GM23338 (cell line): Measurements from ENCODE around the gene FRMPD1. TPM values are rescaled to one million over a fixed set of nuclear protein-coding genes. Genes with fewer than 3 reads are reported as not detected.

ENCODE experiments used
- ATAC-seq: fragments of 200-7000 bp; cut with Tn5 transposase; 3 replicates; pipeline ENCODE4 v1.9.1; 2020
- DNase-seq: peaks from one replicate; pipeline ENCODE4 v3.0.0-alpha.2; 2015; ENCODE audit warnings: low spot score
- H2AFZ ChIP-seq: fragments of 200-600 bp; sonication (generic); 2 replicates; pipeline ENCODE4 v1.8.0; 2016; ENCODE audit warnings: antibody characterized with exemption, mild to moderate bottlenecking, moderate library complexity
- H3F3A ChIP-seq: fragments of 200-600 bp; sonication (generic); replicated peaks from 2 replicates; pipeline ENCODE4 v1.8.0; 2017; ENCODE audit warnings: antibody characterized with exemption, mixed run types, low read depth
- H3K27ac ChIP-seq: fragments of 200-600 bp; sonication (generic); 2 replicates; pipeline ENCODE4 v1.6.1; 2016; ENCODE audit warnings: low read depth
- H3K27me3 ChIP-seq: fragments of 200-600 bp; sonication (generic); 2 replicates; pipeline ENCODE4 v1.8.0; 2016; ENCODE audit warnings: mild to moderate bottlenecking, mixed run types, moderate library complexity; ENCODE audit not compliant: insufficient read depth
- H3K36me3 ChIP-seq: fragments of 200-600 bp; sonication (generic); 2 replicates; pipeline ENCODE4 v1.8.0; 2016; ENCODE audit warnings: mild to moderate bottlenecking; ENCODE audit not compliant: insufficient read depth
- H3K4me1 ChIP-seq: fragments of 200-600 bp; sonication (generic); 2 replicates; pipeline ENCODE4 v1.8.0; 2016; ENCODE audit warnings: mild to moderate bottlenecking, moderate library complexity; ENCODE audit not compliant: insufficient read depth
- H3K4me2 ChIP-seq: fragments of 200-600 bp; sonication (generic); 2 replicates; pipeline ENCODE4 v1.7.1; 2017; ENCODE audit warnings: mixed run types
- H3K4me3 ChIP-seq: fragments of 200-600 bp; sonication (generic); 2 replicates; pipeline ENCODE4 v1.6.1; 2016; ENCODE audit warnings: mixed run types
- H3K79me2 ChIP-seq: fragments of 200-600 bp; sonication (generic); replicated peaks from 2 replicates; pipeline ENCODE4 v1.8.0; 2017; ENCODE audit warnings: mild to moderate bottlenecking; ENCODE audit not compliant: insufficient read depth
- H3K9me2 ChIP-seq: fragments of 200-600 bp; sonication (generic); 2 replicates; pipeline ENCODE4 v1.8.0; 2017; ENCODE audit not compliant: insufficient read depth
- H4K20me1 ChIP-seq: fragments of 200-600 bp; sonication (generic); replicated peaks from 2 replicates; pipeline ENCODE4 v1.8.0; 2017; ENCODE audit warnings: mild to moderate bottlenecking; ENCODE audit not compliant: insufficient read depth
- H3K27ac Mint-ChIP-seq: 2 replicates; pipeline ENCODE4 v1.8.0; 2020; ENCODE audit warnings: inconsistent platforms, mild to moderate bottlenecking, moderate library complexity, mixed read lengths
- H3K27me3 Mint-ChIP-seq: 3 replicates; pipeline ENCODE4 v1.8.0; 2022; ENCODE audit warnings: low read depth, mild to moderate bottlenecking, moderate library complexity, mixed read lengths, inconsistent platforms; ENCODE audit not compliant: insufficient read depth, poor library complexity
- H3K36me3 Mint-ChIP-seq: 3 replicates; pipeline ENCODE4 v1.8.0; 2021; ENCODE audit warnings: low read depth, mild to moderate bottlenecking, inconsistent platforms, moderate library complexity, mixed read lengths
- H3K4me1 Mint-ChIP-seq: 3 replicates; pipeline ENCODE4 v1.8.0; 2020; ENCODE audit warnings: mild to moderate bottlenecking, inconsistent platforms, mixed read lengths
- H3K4me3 Mint-ChIP-seq: 3 replicates; pipeline ENCODE4 v1.8.0; 2021; ENCODE audit warnings: moderate library complexity, mild to moderate bottlenecking, inconsistent platforms, mixed read lengths
- H3K9me3 Mint-ChIP-seq: 3 replicates; pipeline ENCODE4 v1.8.0; 2020; ENCODE audit warnings: moderate library complexity, mild to moderate bottlenecking, inconsistent platforms, mixed read lengths
- CREB1 ChIP-seq: fragments of 250-450 bp; sonication (Bioruptor Pico); IDR thresholded peaks from 2 replicates; pipeline ENCODE4 v1.5.0; 2020; ENCODE audit warnings: low read depth, mild to moderate bottlenecking, moderate library complexity
- CTCF ChIP-seq, 2 experiments: fragments of 200-600 bp in 1 of 2; sonication (generic) in 1 of 2; conservative IDR thresholded peaks; 2 replicates each; pipeline versions ENCODE4 v1.5.1 to v1.6.1; 2016 to 2017; ENCODE audit warnings: antibody characterized with exemption in 2 of 2, low read depth in 2 of 2, mild to moderate bottlenecking in 2 of 2, moderate library complexity in 1 of 2
- EZH2 ChIP-seq: fragments of 200-600 bp; sonication (generic); IDR thresholded peaks from one replicate; pipeline ENCODE4 v1.8.0; 2017; ENCODE audit warnings: antibody characterized with exemption, mild to moderate bottlenecking, low read depth; ENCODE audit not compliant: unreplicated experiment
- POLR2AphosphoS5 ChIP-seq: IDR thresholded peaks from 2 replicates; pipeline ENCODE4 v1.6.1; 2016; ENCODE audit warnings: antibody characterized with exemption, low read depth
- REST ChIP-seq: IDR thresholded peaks from one replicate; pipeline ENCODE4 v1.6.1; 2018; ENCODE audit warnings: antibody characterized with exemption; ENCODE audit not compliant: unreplicated experiment
- STAT1 ChIP-seq: IDR thresholded peaks from one replicate; pipeline ENCODE4 v1.6.1; 2016; ENCODE audit warnings: antibody characterized with exemption; ENCODE audit not compliant: unreplicated experiment
- ZNF114 ChIP-seq: fragments of 250-450 bp; sonication (Bioruptor Pico); IDR thresholded peaks from 2 replicates; pipeline ENCODE4 v1.5.0; 2020; ENCODE audit warnings: mild to moderate bottlenecking, moderate library complexity
- ZNF462 ChIP-seq: fragments of 250-450 bp; sonication (Bioruptor Pico); IDR thresholded peaks from 2 replicates; pipeline ENCODE4 v1.5.0; 2020; ENCODE audit warnings: mild to moderate bottlenecking, moderate library complexity
- polyA plus RNA-seq: library from polyadenylated mRNA; unstranded; fragments of >200 nt; fragmentation: Nextera tagmentation; extraction: Ambion mirVana; gene quantifications from 2 replicates; pipeline ENCODE4 v1.2.1, GENCODE V29; 2016
- total RNA-seq: library from RNA; depleted of rRNA; stranded (reverse); fragments of >200 nt; shearing (Covaris generic); gene quantifications from 2 replicates; pipeline ENCODE4 v1.2.3, GENCODE V29; 2014

The FRMPD1 gene
- total and polyA plus RNA-seq, 2 experiments from 2014 or later = 0.23 to 0.63 TPM

GRCh38 chr9:37624073-37624472, 26.7 kb upstream of the FRMPD1 start (continued):
- TF ChIP-seq ZNF462 (CRISPR knock-in tag) = no peak
- no peak for TF ChIP-seq ZNF114
- TF ChIP-seq POLR2AphosphoS5 = no peak
- no peak for TF ChIP-seq EZH2
- no peak for TF ChIP-seq CREB1 (CRISPR knock-in tag)
- no peak for TF ChIP-seq STAT1

- Mint-ChIP-seq H3K36me3 (no peaks in the 10 kb centered on the region), H3K27ac (no peak overlapping the region), H3K9me3 (no peaks in the 10 kb centered on the region), H3K27me3 (no peaks in the 10 kb centered on the region), H3K4me3 (no peak overlapping the region), H3K4me1 (peaks cover 30% of the 10 kb centered on the region)
- TF ChIP-seq REST (peak; percentile 37), CTCF (conservative IDR thresholded peaks at IDR 0.05; ENCODE audit: low read depth in 2 of 2) (no peak)
- ATAC-seq (no peak), DNase-seq (no peak)
- no peaks in the 10 kb centered on the region for H3K9me2 ChIP-seq
- H3K4me3 ChIP-seq = no peak overlapping the region
- H3K36me3 ChIP-seq = no peaks in the 10 kb centered on the region
- H3F3A ChIP-seq = no peaks in the 10 kb centered on the region
- H4K20me1 ChIP-seq = no peaks in the 10 kb centered on the region
- H3K4me2 ChIP-seq = no peak overlapping the region
- peaks cover 15% of the 10 kb centered on the region for H3K4me1 ChIP-seq
- H3K27ac ChIP-seq = no peak overlapping the region
- H3K79me2 ChIP-seq = no peaks in the 10 kb centered on the region
- no peaks in the 10 kb centered on the region for H3K27me3 ChIP-seq
- peak overlapping the region; percentile 74; the same call in 1 of the 2 replicates for H2AFZ ChIP-seq
These were observed 25.6 kb upstream of the FRMPD1 start for GRCh38 chr9:37625036-37625757.
